Panc1 (cell line): ENCODE measurements around the gene BCHE. TPM values are rescaled to one million over a fixed set of nuclear protein-coding genes. Genes with fewer than 3 reads are reported as not detected.

Source experiments
- ATAC-seq: fragments of 200-7000 bp; cut with Tn5 transposase; 2 replicates; pipeline ENCODE4 v1.9.1; 2020; ENCODE audit warnings: mild to moderate bottlenecking, moderate library complexity
- BruUV-seq: library from RNA; stranded (reverse); fragments of 400-500 nt; replicated peaks from 2 replicates; lab custom pipeline; 2021; lab: Mats Ljungman, UMichigan
- CTCF ChIA-PET: fragments of 300-600 bp; sonication (Branson Sonifier 250); formaldehyde crosslinking; loops from one replicate; lab custom pipeline; 2022; ENCODE audit warnings: antibody characterized with exemption; lab: Charles Lee
- POLR2A ChIA-PET: fragments of 300-600 bp; sonication (Branson Sonifier 250); formaldehyde crosslinking; loops from one replicate; lab custom pipeline; 2022; ENCODE audit warnings: antibody characterized with exemption; lab: Charles Lee
- DNase-seq: peaks from one replicate; pipeline ENCODE4 v3.0.0-alpha.2; 2010; ENCODE audit warnings: low read depth, low spot score
- H3K27ac ChIP-seq: 2 replicates; pipeline ENCODE4 v1.5.1; 2011; ENCODE audit warnings: mild to moderate bottlenecking, low read length, inconsistent platforms
- H3K27me3 ChIP-seq: fragments of 200-500 bp; sonication (Bioruptor generic); 2 replicates; pipeline ENCODE4 v1.6.0; 2014; ENCODE audit warnings: low read length, inconsistent platforms; ENCODE audit not compliant: control insufficient read depth, insufficient read depth
- H3K36me3 ChIP-seq: fragments of 200-500 bp; sonication (Bioruptor generic); 2 replicates; pipeline ENCODE4 v1.5.1; 2014; ENCODE audit warnings: inconsistent platforms, mild to moderate bottlenecking, low read length, moderate library complexity; ENCODE audit not compliant: control insufficient read depth, insufficient read depth
- H3K4me1 ChIP-seq: 2 replicates; pipeline ENCODE4 v1.5.1; 2011; ENCODE audit warnings: inconsistent platforms, mild to moderate bottlenecking, low read length, moderate library complexity; ENCODE audit not compliant: control insufficient read depth, insufficient read depth
- H3K4me3 ChIP-seq, 2 experiments: 2 replicates each; pipeline ENCODE4 v1.5.1; 2011 to 2012; ENCODE audit warnings: low read depth in 2 of 2, low read length in 2 of 2, mild to moderate bottlenecking in 2 of 2, inconsistent platforms in 1 of 2, moderate library complexity in 1 of 2
- H3K9me3 ChIP-seq: fragments of 200-500 bp; sonication (Bioruptor generic); 2 replicates; pipeline ENCODE4 v1.5.1; 2014; ENCODE audit warnings: low read depth, mild to moderate bottlenecking, inconsistent platforms, low read length, moderate library complexity; ENCODE audit not compliant: control insufficient read depth, insufficient read depth
- CTCF ChIP-seq: fragments of 450-650 bp; IDR thresholded peaks from 2 replicates; pipeline ENCODE4 v1.5.1; 2017; ENCODE audit warnings: mild to moderate bottlenecking
- POLR2AphosphoS5 ChIP-seq: IDR thresholded peaks from 2 replicates; pipeline ENCODE4 v1.6.1; 2012; ENCODE audit warnings: mild to moderate bottlenecking, low read depth, low read length, moderate library complexity
- SIN3A ChIP-seq: IDR thresholded peaks from 2 replicates; pipeline ENCODE4 v1.6.1; 2012; ENCODE audit warnings: low read depth, mild to moderate bottlenecking, low read length, moderate library complexity, borderline replicate concordance; ENCODE audit not compliant: insufficient read depth
- TCF7L2 ChIP-seq: IDR thresholded peaks from 2 replicates; pipeline ENCODE4 v1.6.1; 2011; ENCODE audit warnings: mild to moderate bottlenecking, low read depth, low read length, inconsistent platforms
- in situ Hi-C: cut with HindIII; loops from 2 replicates; pipeline ENCODE4 v1.10.0; 2016; ENCODE audit warnings: low sequenced_read_pairs, low pct_unique_long_range_greater_than_20kb
- intact Hi-C: fragments of 100-400 bp; cut with micrococcal nuclease; formaldehyde crosslinking; loops from one replicate; pipeline ENCODE4 v1.10.0; 2022; ENCODE audit not compliant: unreplicated experiment
- total RNA-seq: library from RNA; stranded (reverse); gene quantifications from one replicate; pipeline ENCODE4 v1.2.1, GENCODE V29; 2021; ENCODE audit not compliant: unreplicated experiment
- TF ChIP-seq, protein P1 (sequence below), 2 experiments: IDR thresholded peaks; 2 replicates each; pipeline ENCODE4 v1.6.1; 2011 to 2012; ENCODE audit warnings: low read depth in 2 of 2, control low read depth in 1 of 2, low read length in 1 of 2, mild to moderate bottlenecking in 1 of 2, moderate library complexity in 1 of 2; ENCODE audit not compliant: insufficient read depth in 1 of 2

BCHE gene
- total RNA-seq, 1 experiment from 2014 or later = 1.5 TPM

DNA sequence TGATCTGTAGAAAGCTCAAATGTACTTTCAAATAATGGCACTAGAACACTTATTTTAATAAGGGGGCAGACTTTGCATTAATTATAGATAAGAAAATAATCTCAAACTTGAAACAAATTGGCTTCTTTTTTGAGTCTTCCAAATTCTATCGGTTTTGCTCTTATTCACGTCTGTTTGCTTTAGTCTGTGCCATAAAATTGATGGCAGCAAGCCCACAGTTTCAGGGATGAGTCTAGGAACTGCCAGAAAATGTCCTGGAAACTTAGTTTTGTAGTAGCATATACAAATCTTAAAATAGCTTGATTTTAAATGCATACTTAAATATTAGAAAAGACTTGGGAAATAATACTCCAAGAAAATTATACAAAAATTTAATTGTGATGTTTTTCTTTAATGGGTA, 39.7 kb downstream of the BCHE start:
- intact Hi-C loops (no loop called here), in situ Hi-C loops (no loop called here)
- no peaks in the 10 kb centered on the region for H3K36me3 ChIP-seq
- no TSS peak for BruUV-seq
- ATAC-seq (no peak), DNase-seq (no peak)
- no peaks in the 10 kb centered on the region for H3K9me3 ChIP-seq
- H3K4me3 ChIP-seq = no peak overlapping the region
- ChIA-PET POLR2A (no interaction called here), CTCF (no interaction called here)
- no peaks in the 10 kb centered on the region for H3K27me3 ChIP-seq
- no peaks in the 10 kb centered on the region for H3K4me1 ChIP-seq
- H3K27ac ChIP-seq = no peak overlapping the region
- TF ChIP-seq, protein P1, sequence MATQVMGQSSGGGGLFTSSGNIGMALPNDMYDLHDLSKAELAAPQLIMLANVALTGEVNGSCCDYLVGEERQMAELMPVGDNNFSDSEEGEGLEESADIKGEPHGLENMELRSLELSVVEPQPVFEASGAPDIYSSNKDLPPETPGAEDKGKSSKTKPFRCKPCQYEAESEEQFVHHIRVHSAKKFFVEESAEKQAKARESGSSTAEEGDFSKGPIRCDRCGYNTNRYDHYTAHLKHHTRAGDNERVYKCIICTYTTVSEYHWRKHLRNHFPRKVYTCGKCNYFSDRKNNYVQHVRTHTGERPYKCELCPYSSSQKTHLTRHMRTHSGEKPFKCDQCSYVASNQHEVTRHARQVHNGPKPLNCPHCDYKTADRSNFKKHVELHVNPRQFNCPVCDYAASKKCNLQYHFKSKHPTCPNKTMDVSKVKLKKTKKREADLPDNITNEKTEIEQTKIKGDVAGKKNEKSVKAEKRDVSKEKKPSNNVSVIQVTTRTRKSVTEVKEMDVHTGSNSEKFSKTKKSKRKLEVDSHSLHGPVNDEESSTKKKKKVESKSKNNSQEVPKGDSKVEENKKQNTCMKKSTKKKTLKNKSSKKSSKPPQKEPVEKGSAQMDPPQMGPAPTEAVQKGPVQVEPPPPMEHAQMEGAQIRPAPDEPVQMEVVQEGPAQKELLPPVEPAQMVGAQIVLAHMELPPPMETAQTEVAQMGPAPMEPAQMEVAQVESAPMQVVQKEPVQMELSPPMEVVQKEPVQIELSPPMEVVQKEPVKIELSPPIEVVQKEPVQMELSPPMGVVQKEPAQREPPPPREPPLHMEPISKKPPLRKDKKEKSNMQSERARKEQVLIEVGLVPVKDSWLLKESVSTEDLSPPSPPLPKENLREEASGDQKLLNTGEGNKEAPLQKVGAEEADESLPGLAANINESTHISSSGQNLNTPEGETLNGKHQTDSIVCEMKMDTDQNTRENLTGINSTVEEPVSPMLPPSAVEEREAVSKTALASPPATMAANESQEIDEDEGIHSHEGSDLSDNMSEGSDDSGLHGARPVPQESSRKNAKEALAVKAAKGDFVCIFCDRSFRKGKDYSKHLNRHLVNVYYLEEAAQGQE (IDR thresholded peaks at IDR 0.05; ENCODE audit: insufficient read depth in 1 of 2, low read depth in 2 of 2, low read length in 1 of 2) = no peak
- TF ChIP-seq SIN3A (no peak), POLR2AphosphoS5 (no peak), CTCF (no peak), TCF7L2 (no peak)

DNA sequence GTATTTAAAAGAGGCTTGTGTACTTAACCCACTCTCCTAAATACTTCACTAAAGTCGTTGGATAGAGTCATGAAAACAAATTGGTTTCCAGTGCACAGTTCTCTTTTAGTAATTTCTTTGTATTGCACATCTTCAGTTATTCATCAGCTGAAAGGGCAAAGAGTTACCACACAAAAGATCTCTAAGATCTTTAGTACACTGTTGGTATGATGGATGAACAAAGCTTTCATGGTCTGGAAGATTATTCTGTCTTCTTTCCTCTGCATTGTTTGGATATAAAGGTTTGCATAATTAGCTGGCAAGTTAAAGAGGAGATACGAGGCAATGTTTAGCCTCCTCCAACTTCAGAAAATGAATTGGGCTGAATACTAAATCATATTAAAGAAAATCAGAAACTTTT, 40.5 kb downstream of the BCHE start:
- no peaks in the 10 kb centered on the region for H3K4me1 ChIP-seq
- CTCF ChIA-PET = no interaction called here

More for the DNA sequence above, 40.5 kb downstream of the BCHE start:
- BruUV-seq = no TSS peak
- intact Hi-C loops = no loop called here
- ATAC-seq = no peak
- no peak overlapping the region for H3K4me3 ChIP-seq
- H3K36me3 ChIP-seq = no peaks in the 10 kb centered on the region
- no peak overlapping the region for H3K27ac ChIP-seq
- TF ChIP-seq CTCF (no peak), SIN3A (no peak), POLR2AphosphoS5 (no peak), TCF7L2 (no peak)
- TF ChIP-seq, protein P1 (IDR thresholded peaks at IDR 0.05; ENCODE audit: insufficient read depth in 1 of 2, low read depth in 2 of 2, low read length in 1 of 2) = no peak
- H3K27me3 ChIP-seq = no peaks in the 10 kb centered on the region
- DNase-seq = no peak
- POLR2A ChIA-PET = no interaction called here
- in situ Hi-C loops = no loop called here
- no peaks in the 10 kb centered on the region for H3K9me3 ChIP-seq
